ENCODE data around the gene FAM53A.

GRCh38 chr4:1655081-1655480 lies 29.0 kb downstream of the FAM53A start:
- no peak for TF ChIP-seq CTCF (conservative IDR thresholded peaks at IDR 0.05; ENCODE audit: low read length)
- TF ChIP-seq EZH2phosphoT487 (IDR thresholded peaks at IDR 0.05; ENCODE audit: borderline replicate concordance, low read depth, low read length) = no peak
